Kidney epithelial cell (primary cell): ENCODE results near the gene PDLIM7. TPM values are rescaled to one million over a fixed set of nuclear protein-coding genes. Genes with fewer than 3 reads are reported as not detected.

ENCODE experiments used
- DNase-seq: peaks from one replicate; pipeline ENCODE4 v3.0.0-alpha.2; 2010; ENCODE audit warnings: low read depth
- H3K27me3 ChIP-seq: 2 replicates; pipeline ENCODE4 v1.6.0; 2011; ENCODE audit warnings: low read length; ENCODE audit not compliant: control insufficient read depth, insufficient read depth
- H3K36me3 ChIP-seq: 2 replicates; pipeline ENCODE4 v1.5.1; 2011; ENCODE audit warnings: low read length; ENCODE audit not compliant: control insufficient read depth, insufficient read depth
- H3K4me3 ChIP-seq: 2 replicates; pipeline ENCODE4 v1.5.1; 2011; ENCODE audit warnings: low read depth, mild to moderate bottlenecking, control low read depth, low read length
- CTCF ChIP-seq: IDR thresholded peaks from 2 replicates; pipeline ENCODE4 v1.5.1; 2011; ENCODE audit warnings: mild to moderate bottlenecking, moderate library complexity, low read length, control low read depth, inconsistent platforms; ENCODE audit not compliant: insufficient read depth, poor library complexity, severe bottlenecking
- total RNA-seq: library from RNA; depleted of rRNA; stranded (reverse); fragments of >200 nt; gene quantifications from 2 replicates; pipeline ENCODE4 v1.2.3, GENCODE V29; 2015

Gene PDLIM7
- total RNA-seq: 467 and 551 TPM in 2 replicates

GRCh38 chr5:177497292-177498012 is at the start of gene PDLIM7:
Gene PDLIM7, minus strand, starts transcription at chr5:177497604. Its CDS starts 1,092 bp downstream, at chr5:177496512.
- DNase-seq: peak; percentile 85
- no peaks in the 10 kb centered on the region for H3K36me3 ChIP-seq
- TF ChIP-seq CTCF: peak; percentile 22
- no peaks in the 10 kb centered on the region for H3K27me3 ChIP-seq
- peak within 1 kb of the TSS; percentile 84 for H3K4me3 ChIP-seq

- DNase-seq: peak; percentile 93
- H3K27me3 ChIP-seq: no peaks in the 10 kb centered on the region
- H3K4me3 ChIP-seq: no peak overlapping the region
- no peaks in the 10 kb centered on the region for H3K36me3 ChIP-seq
- peak; percentile 5 for TF ChIP-seq CTCF
These were observed 48.9 kb upstream of the PDLIM7 start for GRCh38 chr5:177546258-177546741.

GRCh38 chr5:177545487-177546257 is 48.3 kb upstream of the PDLIM7 start:
- no peaks in the 10 kb centered on the region for H3K36me3 ChIP-seq
- TF ChIP-seq CTCF: no peak
- no peak overlapping the region for H3K4me3 ChIP-seq
- no peaks in the 10 kb centered on the region for H3K27me3 ChIP-seq
- DNase-seq: no peak

- no peak for DNase-seq
- no peak overlapping the region for H3K4me3 ChIP-seq
These were observed 45.5 kb upstream of the PDLIM7 start for GRCh38 chr5:177542816-177543465.

GRCh38 chr5:177540438-177540837 is 43.0 kb upstream of the PDLIM7 start:
- Histone ChIP-seq H3K27me3 (no peaks in the 10 kb centered on the region), H3K36me3 (no peaks in the 10 kb centered on the region), H3K4me3 (no peak overlapping the region)
- no peak for TF ChIP-seq CTCF
- DNase-seq: no peak

More at GRCh38 chr5:177542816-177543465, 45.5 kb upstream of the PDLIM7 start:
- no peaks in the 10 kb centered on the region for H3K27me3 ChIP-seq
- H3K36me3 ChIP-seq: no peaks in the 10 kb centered on the region
- TF ChIP-seq CTCF: no peak
